EH (cell line): Measurements from ENCODE around the gene LACC1.
A peak's percentile ranks its signal among the peaks of the same experiment; 100 is the strongest.

Experiments
- DNase-seq: peaks from one replicate; pipeline ENCODE4 v3.0.0-alpha.2; 2015; ENCODE audit warnings: low read depth

The LACC1 gene

DNA sequence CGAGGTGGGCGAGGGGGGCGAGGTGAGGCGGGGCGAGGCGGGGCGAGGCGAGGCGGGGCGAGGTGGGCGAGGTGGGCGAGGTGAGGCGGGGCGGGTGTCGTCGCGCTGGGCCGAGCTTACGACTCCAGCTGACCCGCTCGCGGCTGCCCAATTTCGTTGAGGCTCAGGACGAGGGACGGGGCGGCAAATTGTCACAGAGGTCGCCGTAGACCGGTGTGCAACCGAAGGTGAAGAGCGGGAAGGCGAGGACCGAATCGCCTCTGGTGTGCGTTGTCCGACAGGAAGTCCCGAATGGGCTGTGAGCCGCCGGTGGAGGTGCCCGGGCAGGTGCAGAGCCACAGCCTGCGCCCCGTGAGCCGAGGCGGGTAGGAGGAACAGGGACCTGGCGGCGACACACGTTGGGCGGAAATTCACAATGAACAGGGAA lies at the start of gene LACC1:
Gene LACC1 (plus strand): TSS at position 150 of the 427 bp plus-strand sequence. CDS start 1,082 bp downstream, outside the sequence.
- DNase-seq, result no peak

DNA sequence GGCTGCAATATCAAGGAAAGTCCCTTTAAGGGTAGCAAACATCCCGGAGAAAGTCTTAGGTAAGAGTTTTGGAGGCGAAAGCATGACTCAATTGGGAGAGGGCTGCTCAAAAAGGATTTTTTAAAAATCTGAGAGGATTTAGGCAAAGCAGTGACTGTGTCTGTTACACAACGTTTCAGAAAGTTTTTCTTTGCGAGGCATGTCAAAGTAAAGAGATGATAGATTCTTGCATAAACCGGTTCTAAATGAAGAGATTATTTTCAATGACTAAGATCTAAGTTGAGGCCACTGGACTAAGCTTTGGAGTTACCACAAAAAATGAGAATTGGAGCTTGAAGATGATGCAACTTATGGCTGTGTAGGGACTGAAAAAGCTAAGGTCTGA lies 49.2 kb upstream of the LACC1 start:
- DNase-seq, result peak; percentile 76

DNA sequence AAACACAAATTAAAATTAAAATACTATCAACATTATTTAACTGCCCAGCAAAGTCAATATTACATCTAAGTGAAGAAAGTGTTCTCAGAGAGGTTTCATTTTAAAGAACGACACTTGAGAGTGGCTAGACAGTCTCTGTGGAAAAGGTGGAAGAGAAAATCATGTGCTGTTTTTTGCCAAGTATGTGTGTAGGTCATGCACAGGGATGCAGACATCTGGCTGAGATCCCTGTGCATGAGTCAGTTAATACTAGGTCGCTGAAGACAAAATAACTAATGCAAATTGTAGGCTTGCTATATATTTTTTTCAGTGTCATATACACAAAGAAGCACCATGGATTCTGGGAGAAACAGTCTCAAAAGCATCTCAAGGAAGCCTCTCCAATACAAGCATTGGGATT lies 48.6 kb upstream of the LACC1 start:
- peak; percentile 47 for DNase-seq

DNA sequence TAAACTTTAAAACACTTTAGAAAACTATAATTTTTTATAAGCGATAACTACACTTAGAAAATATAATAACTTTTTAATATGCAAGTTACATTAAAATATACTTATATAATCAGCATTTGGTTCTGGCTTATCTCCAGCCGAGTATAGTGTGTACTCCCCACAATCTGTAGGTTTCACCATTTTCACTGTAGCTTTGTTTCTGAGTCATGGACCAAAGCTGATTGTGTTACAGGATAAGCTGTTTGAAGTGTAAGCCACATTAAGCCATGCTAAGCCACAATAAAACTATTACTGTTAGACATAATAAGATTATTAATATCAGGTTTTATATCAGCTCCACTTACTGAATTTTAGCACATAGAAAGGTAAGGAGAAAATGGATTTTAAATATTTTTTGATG lies 44.0 kb upstream of the LACC1 start:
- DNase-seq, result no peak

DNA sequence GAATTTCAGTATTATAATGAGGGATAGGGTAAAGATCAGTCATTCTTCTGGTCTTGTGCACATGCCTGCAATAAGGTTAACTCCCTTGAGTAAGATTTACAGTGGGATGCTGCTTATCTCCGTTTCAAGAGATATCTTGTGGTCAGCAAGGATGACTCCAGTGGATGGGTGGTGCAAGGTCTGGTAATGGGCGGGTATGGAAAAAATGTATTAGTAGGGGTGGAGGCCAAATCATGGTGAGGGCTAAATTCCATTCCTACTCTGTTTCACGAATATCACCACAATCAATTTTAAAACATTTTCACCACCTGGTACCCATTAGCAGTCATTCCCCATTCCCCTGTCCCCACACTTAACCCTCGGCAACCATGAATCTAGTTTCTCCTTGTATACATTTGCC lies 40.8 kb upstream of the LACC1 start:
- peak; percentile 81 for DNase-seq

DNA sequence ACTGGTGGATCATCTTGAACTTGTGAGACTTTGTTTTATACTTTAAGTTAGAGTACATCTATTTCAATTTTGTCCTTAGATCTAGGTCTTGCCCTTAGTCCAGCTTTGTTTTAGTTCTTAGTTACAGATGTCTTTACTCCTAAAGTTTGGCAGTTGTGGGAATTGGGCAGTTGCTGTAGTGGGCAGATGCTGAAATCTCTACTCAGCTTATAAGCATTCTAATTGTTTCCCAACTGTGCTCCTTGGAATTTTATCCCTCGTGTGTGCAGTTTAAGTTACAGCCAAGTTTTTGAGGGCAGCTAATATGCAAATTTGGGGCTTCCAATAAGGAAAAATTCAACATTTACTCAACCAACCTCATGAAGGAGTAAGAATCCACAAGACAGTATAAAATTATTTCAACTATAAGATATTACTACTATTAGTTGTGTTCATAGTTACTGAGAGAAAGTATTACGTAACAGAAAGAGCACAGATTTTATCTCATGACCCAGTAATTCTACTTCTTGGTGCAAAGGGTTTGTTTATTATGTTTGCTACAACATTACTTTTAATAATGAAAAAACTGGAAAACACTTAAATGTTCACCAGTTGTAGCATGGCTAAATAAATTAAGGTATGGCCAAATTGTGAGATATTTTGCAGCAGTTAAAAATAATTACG lies 33.1 kb upstream of the LACC1 start:
- DNase-seq, result peak; percentile 73

DNA sequence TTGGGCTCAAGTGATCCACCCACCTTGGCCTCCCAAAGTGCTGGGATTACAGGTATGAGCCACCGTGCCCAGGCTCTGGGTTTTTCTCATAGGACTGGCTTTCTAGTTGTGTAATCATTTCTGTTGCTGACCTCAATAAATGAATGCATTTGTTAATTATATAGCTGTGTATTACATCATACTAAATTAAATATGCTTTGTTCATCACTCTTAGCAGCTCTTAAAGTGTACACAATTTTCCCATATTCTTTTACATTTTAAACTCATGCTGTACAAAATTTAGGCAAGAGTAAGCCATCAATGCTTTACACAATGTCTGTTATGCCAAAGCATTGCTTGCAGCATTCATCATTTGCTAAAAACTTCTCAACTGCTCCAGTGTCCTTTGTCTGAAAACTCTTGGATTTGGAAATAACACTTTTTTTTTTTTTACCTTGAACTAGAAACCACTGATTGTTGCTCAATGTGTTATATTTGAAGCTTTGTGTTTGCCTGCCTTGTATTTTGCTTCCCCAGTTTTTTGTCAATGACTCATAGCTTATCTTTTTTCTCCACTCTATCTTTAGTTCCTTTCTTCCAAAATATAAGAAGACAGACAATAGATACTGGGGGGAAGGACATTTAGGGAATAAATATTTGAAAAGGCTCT lies 31.6 kb upstream of the LACC1 start:
- DNase-seq, result peak; percentile 73

DNA sequence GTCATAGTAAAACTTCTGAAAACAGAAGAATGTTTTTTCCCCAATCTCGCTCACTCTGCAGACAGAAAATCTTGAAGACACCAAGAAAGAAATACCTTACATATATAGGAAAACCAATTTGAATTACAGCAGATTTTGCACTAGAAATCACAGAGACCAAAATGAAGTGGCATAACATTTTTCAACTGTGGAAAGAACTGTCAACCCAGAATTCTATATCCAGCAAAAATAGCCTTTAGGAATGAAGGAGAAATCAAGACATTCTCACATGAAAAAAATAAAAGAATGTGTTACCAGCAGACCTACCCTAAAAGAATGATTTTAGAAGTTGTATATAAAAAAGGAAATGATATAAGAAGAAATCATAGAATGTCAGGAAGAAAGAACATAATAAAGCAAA lies 28.8 kb upstream of the LACC1 start:
- no peak for DNase-seq

DNA sequence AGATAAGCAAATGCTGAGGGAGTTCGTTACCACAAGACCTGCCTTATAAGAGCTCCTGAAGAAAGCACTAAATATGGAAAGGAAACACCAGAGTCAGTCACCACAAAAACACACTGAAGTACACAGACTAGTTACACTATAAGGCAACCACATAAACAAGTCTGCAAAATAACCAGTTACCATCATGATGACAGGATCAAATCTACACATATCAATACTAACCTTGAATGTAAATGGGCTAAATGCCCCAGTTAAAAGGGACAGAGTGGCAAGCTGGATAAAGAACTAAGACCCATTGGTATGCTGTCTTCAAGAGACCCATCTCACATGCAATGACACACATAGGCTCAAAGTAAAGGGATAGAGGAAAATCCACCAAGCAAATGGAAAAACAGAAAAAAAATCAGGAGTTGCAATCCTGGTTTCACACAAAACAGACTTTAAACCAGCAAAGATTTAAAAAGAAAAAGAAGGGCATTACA lies 26.7 kb upstream of the LACC1 start:
- DNase-seq, result no peak

DNA sequence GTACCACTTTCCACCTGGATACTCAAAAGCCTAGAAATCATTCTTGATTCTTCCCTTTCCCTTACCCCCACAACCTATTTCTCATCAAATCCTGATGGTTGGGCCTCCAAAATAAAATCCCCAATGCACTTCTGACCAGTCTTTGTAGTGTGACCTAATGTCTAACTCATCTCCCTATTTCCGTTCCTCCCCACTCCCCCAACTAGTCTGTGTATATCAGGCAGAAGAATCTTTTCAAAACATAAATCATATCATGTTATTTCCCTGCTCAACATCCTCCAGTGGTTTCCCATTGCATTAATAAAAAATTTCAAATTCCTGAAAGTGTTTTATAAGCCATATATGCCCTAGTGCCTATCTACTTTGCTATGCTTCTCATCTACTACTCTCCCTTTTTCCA lies 17.8 kb upstream of the LACC1 start:
- peak; percentile 67 for DNase-seq

DNA sequence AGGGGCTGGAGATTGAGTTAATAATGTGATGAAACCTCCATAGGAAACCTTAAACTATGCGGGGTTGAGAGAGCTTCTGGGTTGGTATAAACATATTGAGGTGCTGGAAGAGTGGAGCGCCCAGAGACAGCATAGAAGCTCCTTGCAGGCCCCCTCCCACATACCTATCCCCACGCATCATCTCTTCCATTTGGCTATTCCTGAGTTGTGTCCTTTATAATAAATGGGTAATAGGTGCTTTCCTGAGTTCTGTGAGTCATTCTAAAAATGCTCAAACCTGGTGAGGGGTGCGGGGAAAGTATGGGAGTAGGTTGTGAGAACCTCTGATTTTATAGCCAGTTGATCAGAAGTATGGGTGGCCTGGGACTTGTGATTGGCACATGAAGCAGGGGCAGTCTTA lies 14.8 kb upstream of the LACC1 start:
- DNase-seq, result no peak

DNA sequence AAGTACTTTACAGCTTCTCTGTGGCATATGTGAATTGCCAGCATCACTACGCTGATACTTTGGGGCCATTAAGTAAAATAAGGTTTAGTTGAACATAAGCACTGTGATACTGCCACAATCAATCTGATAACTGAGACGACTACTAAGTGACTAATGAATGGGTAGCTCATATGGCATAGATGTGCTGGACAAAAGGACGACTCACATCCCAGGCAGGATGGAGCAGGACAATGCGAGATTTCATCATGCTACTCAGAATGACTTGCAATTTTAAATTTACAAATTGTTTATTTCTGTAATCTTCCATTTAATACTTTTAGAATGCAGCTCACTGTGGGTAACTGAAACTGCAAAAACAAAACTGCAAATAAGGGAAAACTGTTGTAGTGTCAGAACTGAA lies 13.8 kb upstream of the LACC1 start:
- DNase-seq, result peak; percentile 75

DNA sequence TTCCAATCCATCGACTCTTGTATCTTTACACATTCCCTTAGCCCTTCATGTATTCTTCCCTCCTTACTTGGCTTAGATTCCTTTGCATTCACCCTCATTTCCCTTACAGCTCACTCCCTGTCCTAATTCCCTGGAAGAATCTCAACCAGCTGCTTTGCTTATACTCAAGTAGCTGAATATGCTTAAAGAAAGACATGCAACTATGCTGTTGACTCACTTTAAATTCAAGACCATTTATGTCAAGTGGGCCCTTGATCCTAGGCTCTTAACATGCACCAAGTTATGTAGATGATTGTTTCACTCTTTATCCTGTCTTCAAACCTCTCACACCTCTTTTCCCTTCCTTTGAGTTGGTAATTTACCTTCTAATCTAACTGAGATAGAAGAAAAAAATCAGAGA lies 7.5 kb upstream of the LACC1 start:
- peak; percentile 26 for DNase-seq

DNA sequence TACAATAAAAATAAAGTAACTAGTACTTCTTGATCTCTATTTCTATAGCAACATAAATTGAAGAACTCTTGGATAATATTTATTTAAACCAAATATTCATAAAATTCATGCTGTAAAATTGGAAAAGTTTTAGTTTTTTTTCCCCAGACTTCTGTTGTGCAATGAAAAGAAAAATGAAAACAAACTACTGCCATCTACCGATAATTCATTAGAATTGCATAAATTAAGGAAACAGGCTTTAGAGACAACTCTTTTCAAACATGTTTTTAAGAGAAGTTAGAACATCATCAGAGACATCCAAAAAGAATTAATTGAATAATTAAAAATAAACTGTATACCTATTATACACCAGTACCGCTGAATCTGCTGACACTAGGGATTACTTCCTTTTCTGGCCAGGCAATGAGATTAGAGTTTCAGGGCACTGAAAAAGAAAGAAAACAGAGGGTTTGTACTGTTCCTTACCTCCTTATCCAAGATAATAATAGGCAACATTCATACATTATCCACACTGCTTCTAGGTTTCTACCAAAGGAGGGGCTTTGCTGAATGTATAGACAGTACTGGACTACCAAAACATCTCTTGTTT lies 5.1 kb upstream of the LACC1 start:
- peak; percentile 42 for DNase-seq

DNA sequence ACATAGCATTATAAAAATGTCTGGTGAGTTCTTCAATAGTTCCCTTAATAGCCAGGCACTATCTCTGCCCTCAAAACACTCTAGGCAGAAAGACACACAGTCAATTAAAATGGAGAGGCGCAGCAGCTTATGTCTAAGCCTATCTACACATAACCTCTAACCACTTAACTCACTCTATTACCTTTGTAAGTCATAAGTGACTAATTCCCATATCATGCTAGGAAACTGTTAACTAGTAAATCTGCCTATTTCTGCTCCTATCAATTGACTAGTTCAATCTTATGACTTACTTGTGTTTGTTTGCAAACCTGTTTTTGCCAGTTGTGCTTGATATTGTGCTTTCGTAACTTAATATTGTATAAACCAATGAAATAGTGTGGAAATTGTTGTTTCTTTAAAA lies 3.3 kb upstream of the LACC1 start:
- no peak for DNase-seq

DNA sequence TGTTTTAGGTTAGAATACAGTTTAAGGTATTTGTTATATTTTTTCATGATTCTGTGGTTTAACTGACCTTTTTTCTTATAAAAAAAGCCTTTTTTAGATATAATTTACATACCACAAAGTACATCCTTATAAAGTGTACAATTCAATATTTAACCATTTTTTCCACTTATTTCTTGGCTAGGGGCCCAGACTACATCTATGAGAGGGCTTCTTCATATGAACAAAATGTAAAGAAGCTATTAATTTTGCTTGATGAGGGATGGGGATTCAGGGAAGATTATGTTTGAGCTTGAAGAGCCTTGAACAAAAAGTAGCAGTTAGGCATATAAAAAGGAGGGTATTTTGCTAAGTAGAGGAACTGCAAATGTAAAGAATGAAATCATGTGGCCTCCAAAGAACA lies 2.4 kb upstream of the LACC1 start:
- DNase-seq, result no peak

DNA sequence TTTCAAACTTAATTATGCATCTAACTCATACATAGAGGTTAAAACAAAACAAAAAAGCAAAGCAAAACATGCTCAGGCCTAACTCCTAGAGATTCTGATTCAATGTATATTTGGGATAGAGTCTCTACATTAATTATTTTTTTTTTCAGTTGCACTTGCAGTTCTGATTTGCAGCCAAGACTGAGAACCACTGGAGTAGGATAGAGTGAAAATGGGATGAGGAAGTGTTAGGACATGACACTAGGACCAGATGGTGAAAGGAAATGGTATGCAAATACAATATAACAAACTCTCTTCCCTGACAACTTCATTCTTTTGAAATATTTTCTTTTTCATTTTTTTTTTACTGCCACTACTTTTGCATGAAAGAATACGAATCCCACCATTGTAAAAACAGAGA lies 1.9 kb upstream of the LACC1 start:
- peak; percentile 29 for DNase-seq

DNA sequence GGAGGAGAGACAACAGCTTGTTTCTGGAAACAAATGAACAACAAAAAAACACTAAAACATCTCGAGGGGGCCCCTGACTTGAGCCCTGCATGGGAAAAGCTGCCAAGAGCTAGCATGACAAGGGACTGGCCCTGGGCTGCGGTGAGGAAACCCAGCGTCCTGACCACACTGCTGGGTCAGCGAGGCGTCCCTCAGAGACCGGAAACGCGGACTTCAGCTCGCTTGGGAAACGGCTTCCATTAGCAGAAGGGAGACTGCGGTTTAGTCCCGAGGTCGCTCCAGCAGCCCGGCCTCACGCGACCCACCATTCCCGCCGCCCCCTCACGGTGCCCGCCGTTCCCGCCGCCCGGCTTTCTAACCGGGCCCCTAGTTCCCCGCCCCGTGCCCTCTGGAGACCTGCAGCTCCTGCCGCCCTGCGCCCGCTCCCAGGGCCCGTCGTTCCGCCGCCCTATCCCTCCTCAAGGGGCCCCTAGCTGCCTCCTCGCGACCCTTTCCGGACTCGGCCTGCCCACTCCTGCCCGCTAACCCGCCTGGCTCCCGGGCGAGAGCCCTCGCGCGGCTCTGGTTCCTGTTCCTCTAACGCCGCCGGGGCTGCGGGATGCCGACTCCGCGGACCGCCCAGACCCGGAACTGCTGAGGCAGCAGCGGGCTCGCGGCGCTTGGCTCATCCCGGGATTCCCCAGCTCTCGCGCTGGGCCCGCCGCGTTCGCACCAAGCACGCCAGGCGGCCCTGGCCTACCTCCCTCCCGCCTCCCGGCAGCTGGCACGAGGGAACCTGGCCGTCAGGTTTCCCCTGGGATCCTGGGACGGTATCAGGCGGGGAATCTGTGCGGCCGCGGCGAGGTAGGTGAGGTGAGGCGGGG lies 581 bp upstream of the LACC1 start, which contains the start of gene CCDC122:
Gene CCDC122 (minus strand): TSS at position 849 of the 863 bp plus-strand sequence. CDS start 10,364 bp downstream, outside the sequence.
- DNase-seq, result peak; percentile 92

DNA sequence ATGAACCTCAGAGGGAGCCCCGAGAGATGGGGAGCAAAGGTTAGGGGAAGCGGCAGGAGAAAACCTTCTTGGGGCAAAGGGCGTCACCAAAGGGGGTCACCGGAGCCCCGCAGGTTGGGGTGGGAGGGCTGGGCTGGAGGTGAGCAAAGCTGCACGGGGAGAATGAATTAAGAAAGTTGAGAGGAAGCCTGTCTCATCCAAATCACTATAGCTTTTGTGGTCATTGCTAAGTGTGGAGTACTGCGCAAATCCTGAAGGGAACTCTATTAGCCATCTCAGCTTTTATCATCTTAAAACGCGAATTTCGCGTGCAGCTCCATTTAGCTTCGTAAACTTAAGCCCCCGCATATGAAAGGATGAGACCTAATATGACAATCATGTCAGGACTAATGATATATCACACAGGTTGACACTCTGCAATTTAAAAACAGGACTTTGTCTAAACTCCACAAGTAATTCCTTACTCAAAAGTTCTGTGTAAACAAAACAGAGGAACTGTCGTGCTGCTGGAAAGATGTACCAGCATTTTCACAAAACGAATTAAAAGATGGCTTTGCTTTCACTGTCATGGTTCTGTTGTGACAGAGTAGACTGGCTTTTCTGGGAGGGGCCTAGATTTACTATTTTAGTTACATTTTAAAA lies 631 bp downstream of the LACC1 start:
- no peak for DNase-seq

DNA sequence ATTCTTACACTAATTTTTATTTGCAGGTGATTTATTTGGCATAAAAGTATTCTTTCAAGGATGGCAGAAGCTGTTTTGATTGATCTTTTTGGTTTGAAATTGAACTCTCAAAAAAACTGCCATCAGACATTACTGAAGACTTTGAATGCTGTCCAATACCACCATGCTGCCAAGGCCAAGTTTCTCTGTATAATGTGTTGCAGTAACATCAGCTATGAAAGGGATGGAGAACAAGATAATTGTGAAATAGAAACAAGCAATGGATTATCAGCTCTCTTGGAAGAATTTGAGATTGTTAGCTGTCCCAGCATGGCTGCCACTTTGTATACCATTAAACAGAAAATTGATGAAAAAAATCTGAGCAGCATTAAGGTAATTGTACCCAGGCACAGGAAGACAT lies 1.2 kb downstream of the LACC1 start:
- no peak for DNase-seq

DNA sequence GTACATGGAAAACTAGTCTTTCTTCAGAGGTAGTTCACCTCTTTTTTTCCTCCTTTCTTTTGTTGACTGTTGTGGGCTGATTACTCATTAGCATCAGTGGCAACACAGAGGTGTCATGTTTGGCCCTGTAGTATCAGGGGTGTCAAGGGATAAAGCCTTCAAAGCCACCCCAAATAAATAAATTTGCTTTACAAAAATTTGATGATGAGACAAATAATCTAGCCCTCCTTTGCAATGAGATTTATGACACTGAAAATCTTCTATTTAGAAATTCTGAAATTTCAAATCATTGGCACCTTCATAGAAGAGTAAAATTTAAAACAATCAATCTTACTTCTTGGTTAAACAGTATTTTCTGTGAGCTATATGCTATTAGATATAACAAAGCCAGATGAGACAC lies 1.9 kb downstream of the LACC1 start:
- DNase-seq, result no peak

DNA sequence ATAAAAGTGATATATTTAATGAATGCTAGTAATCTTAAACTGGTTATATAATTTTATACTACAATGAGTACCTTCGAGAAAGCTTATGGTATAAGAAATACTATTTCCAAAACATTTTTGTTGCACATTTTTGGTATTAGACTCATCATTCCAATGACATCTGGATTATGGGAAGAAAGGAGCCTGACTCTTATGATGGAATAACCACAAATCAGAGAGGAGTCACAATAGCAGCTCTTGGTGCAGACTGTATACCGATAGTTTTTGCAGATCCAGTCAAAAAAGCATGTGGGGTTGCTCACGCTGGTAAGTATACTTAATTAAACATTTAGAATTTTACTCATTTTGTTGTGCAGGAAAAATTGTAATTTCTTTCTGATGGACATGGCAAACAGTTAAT lies 3.9 kb downstream of the LACC1 start:
- peak; percentile 31 for DNase-seq
